ENCODE results near the gene SLC9A3.
"Not testable (repeated sequence)": the region's sequence is repeated elsewhere in the genome, so short reads cannot be mapped to it uniquely, and the experiment has no call there.

Gene SLC9A3

DNA sequence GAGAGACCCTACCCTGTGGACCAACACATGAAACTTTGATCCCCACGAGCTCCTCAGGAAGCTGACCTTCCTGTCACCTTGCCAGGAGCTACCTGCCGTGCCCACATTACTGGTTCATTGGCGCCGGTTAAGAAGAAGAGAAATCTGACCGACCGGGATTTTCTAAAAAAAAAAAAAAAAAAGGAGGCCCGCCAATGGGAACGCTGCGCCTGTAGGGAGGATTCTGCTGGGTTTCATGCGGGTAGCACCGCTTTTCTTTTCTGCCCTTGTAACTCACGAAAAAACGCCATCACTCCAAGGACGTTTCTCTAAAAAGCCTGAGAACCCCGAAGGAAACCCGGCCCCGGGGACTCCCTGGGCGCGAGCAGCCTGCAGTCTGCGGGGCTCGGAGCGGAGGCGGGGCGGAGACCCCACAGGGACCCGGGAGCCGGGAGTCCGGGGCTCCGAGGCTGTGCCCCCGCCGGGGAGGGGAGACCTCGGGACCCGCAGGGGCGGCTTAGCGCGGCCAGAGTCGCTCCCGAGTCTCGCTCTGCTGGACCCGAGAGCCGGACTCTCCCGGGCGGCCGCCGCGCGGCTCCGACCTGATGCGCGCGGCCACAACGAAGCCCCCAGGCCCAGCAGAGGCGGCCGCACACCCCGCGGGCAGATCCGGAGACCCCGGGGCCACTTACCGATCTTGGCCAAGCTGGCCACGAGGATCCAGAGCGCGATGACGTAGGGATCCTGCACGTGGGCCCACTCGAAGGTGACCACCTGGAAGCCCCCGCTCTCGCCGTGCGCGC, 617 bp downstream of the SLC9A3 start:
- DNase-seq: no peak

GRCh38 chr5:522899-523440, 1.3 kb downstream of the SLC9A3 start:
- no peak for DNase-seq

GRCh38 chr5:522116-522515, 2.1 kb downstream of the SLC9A3 start:
- no peak for DNase-seq

DNA sequence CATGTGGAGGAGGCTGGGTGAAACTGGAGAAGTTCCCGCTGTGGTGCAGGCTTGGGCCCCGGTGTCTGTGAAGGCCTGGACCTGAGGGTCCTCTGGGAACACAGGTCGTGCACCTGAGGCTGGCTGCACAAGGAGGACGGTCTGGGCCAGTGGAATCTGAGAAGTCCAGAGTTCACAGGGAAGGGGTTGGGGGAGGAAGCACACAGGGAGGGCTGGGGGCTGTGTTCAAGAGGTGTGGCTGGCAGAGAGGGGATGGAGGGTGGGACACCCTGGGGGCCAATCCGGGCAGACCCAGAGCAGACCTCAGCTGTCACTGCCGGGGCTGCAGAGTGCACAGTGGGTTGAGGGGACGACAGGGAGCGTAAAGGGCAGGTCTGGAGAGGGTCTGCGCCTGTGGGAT, 2.6 kb downstream of the SLC9A3 start:
- DNase-seq: no peak

GRCh38 chr5:520850-521226, 3.4 kb downstream of the SLC9A3 start:
- DNase-seq: no peak

GRCh38 chr5:520196-520849, 3.9 kb downstream of the SLC9A3 start:
- DNase-seq: no peak

DNA sequence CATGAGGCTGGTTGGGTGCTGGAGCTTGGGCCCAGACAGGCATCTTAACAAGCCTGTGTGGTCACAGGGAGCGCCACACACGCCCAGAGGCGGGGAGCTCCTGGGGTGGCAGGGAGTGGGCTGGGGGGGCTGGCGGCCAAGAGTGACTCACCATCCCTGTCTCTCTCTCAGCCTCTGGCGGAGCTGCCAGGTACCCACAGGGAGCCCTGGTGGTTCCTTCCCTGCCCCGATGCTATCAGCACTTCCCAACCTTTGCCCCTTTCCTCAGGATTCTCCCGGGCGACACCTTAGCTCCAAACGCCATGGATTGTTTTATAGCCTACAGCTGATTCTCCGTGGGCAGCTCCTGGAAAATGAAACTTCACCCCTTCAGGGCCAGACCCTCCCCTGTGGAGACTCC, 5.5 kb downstream of the SLC9A3 start:
- no peak for DNase-seq

DNA sequence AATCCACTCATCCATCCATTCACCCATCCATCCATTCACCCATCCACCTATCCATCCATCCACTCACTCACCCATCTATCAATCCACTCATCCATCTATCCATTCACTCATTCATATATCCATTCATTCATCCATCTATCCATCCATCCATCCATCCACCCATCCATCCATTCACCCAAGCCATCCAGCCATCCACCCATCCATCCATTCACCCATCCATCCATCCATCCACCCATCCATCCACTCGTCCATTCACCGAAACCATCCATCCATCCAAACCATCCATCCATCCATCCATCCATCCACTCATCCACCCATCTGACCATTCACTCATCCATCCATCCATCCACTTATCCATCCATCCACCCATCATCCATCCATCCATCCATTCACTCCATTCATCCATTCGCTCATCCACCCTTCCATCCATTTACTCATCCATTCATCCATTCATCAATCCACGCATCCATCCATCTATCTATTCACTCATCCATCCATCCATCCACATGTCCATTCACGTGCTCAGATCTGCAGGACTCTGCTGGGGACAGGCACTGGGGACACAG, 6.6 kb downstream of the SLC9A3 start:
- DNase-seq: no peak

GRCh38 chr5:516980-517379, 7.3 kb downstream of the SLC9A3 start:
- DNase-seq: no peak

DNA sequence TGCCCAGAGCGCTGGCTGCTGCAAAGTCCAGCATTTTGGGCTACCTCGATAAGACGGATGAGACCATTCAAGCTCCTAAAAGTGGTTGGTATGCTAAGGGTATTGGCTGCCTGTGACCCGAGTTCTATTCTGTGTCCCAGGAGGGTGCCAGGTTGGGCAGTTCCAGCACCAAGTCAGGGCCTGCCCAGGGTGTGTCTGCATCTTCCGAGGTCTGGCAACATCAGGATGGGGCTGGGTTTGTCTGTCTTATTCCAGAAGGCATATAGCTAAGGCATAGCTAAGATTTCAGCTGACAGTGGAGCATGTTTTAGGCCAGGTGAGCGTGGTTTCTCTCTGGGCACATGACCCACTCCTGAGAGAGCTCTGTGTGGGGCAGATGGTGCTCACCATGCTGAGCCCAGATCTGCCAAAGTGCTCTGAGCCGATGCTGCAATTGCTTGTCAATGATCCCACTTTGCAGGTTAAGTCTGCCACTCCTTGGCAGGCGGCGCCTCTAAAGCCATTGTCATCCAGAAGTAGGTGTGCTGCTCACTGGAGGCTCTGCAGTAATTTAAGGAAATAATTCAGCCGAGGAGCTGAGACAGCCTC, 7.8 kb downstream of the SLC9A3 start:
- no peak for DNase-seq

GRCh38 chr5:515273-515836, 8.9 kb downstream of the SLC9A3 start:
- no peak for DNase-seq

DNA sequence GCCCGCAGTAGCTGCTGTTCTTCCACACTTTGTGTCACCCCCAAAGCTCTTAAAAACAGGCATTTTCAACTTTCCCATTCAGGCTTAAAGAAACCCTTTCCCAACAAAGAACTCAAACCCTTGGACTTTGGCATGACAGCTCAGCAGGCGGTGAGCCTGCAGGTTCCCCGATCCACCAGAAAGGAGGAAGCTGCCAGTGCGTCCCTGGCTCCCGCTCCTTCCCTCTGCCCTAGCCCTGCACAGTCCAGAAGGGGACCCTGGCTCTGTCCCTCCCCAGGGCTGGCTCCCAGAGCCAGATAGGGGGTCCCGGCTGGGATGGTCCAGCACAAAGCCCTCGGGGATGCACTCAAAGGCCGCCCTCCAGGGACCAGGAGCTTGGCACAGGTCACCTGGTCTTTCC, 9.6 kb downstream of the SLC9A3 start:
- DNase-seq: no peak

GRCh38 chr5:514101-514485, 10.2 kb downstream of the SLC9A3 start:
- DNase-seq: no peak

DNA sequence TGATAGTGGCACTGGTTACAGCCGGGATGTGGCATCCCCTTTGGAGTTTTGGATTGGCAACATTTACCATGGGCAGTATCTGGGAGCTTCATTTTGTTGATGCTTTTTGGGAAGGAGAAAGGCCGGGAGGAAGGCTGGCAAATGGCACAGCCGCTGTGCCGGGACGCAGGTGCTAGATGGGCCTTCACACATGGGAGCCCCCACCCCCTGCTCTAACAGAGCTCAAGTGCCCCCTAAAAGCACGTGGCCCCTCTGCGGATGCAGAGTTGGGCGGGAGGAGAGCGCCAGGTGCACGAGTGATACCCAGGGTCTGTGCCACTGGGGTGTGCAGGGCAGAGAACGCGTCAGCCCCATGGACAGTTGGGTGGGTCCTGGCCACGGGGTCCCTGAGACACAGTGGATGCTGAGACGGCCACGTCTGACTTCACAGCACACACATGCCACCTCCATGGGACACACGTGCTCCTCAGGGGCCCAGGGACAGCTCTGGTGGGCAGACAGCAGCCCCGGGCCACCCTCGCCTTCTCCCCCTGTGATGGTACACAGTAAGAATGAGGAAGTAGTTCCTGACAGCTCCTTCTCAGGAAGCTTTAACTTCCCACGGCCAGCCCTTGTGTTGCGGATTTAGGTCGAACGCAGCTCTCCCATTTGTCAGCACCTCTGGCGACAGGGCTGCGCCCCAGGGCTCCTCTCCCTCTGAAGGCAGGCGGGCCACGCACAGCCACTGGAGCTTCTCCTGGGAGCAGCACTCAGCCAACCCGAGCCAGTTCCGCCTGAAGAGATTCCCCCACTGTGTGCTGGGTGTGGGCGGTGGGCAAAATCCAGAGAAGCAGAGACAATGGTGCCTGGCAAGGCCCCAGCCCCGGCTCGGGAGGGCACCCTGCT, 10.8 kb downstream of the SLC9A3 start:
- DNase-seq: no peak

- no peak for DNase-seq
Measured at GRCh38 chr5:511476-511875, 12.8 kb downstream of the SLC9A3 start.

GRCh38 chr5:510521-510920, 13.7 kb downstream of the SLC9A3 start:
- no peak for DNase-seq

- DNase-seq: no peak
Measured at GRCh38 chr5:509611-510185, 14.6 kb downstream of the SLC9A3 start.

DNA sequence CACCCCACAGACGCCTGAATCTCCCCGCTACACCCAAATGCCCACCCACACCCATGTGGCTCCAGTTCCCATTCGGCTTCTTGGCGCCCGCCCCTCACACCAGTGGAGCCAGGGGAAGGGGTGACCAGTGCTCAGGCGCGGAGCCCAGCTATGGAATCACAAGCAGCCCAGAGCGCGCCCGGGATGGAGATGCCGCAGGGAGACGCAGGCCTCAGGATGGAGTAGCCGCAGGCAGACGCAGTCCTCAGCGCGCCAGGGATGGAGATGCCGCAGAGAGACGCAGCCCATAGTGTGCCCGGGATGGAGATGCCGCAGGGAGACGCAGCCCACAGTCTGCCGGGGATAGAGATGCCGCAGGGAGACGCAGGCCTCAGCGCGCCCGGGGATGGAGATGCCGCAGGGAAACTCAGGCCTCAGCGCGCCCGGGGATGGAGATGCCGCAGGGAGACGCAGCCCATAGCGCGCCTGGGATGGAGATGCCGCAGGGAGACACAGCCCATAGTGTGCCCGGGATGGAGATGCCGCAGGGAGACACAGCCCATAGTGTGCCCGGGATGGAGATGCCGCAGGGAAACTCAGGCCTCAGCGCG, 16.2 kb downstream of the SLC9A3 start:
- not testable (repeated sequence) for DNase-seq

GRCh38 chr5:505951-506525, 18.2 kb downstream of the SLC9A3 start:
- DNase-seq: no peak

- DNase-seq: no peak
Measured at GRCh38 chr5:504326-505154, 19.7 kb downstream of the SLC9A3 start.

All from GDM1 (cell line).